Endothelial cell of umbilical vein (primary cell): ENCODE data around the gene UBD. TPM values are rescaled to one million over a fixed set of nuclear protein-coding genes. Genes with fewer than 3 reads are reported as not detected.

ENCODE experiments used
- BruUV-seq: library from RNA; stranded (reverse); fragments of 400-500 nt; replicated peaks from 2 replicates; lab custom pipeline; 2021; lab: Mats Ljungman, UMichigan
- CTCF ChIA-PET: fragments of 300-600, 350-600 bp; sonication (Branson Sonifier 250); formaldehyde crosslinking; loops from one replicate; lab custom pipeline; 2021; ENCODE audit warnings: antibody characterized with exemption, inconsistent platforms; lab: Charles Lee
- POLR2A ChIA-PET: fragments of 300-600, 350-600 bp; sonication (Branson Sonifier 250); formaldehyde crosslinking; loops from one replicate; lab custom pipeline; 2021; ENCODE audit warnings: antibody characterized with exemption, inconsistent platforms; lab: Charles Lee
- DNase-seq: peaks from one replicate; pipeline ENCODE4 v3.0.0-alpha.2; 2011; ENCODE audit warnings: low read depth, low spot score
- FAIRE-seq: peaks from 2 replicates; lab custom pipeline; 2011; peaks lifted over from hg19 to GRCh38; lab: Jason Lieb, UNC
- H2AFZ ChIP-seq: 2 replicates; pipeline ENCODE4 v1.6.0; 2012; ENCODE audit warnings: low read depth, low read length, control low read depth, inconsistent platforms
- H3K27ac ChIP-seq: 2 replicates; pipeline ENCODE4 v1.5.1; 2011; ENCODE audit warnings: low read depth, mild to moderate bottlenecking, control low read depth, low read length, moderate library complexity; ENCODE audit not compliant: insufficient read depth
- H3K27me3 ChIP-seq, 2 experiments: 2 replicates each; pipeline versions ENCODE4 v1.6.0 to v1.6.1; 2011; ENCODE audit warnings: low read length in 2 of 2, mixed read lengths in 1 of 2; ENCODE audit not compliant: control insufficient read depth in 2 of 2, insufficient read depth in 2 of 2
- H3K36me3 ChIP-seq, 2 experiments: 2 replicates in 1 of 2; 3 replicates in 1 of 2; pipeline ENCODE4 v1.5.1; 2011; ENCODE audit warnings: low read length in 2 of 2, mild to moderate bottlenecking in 1 of 2, moderate library complexity in 1 of 2; ENCODE audit not compliant: control insufficient read depth in 2 of 2, insufficient read depth in 2 of 2; ENCODE audit errors: extremely low read depth in 1 of 2
- H3K4me1 ChIP-seq: 3 replicates; pipeline ENCODE4 v1.5.1; 2011; ENCODE audit warnings: mild to moderate bottlenecking, low read length; ENCODE audit not compliant: control insufficient read depth, insufficient read depth; ENCODE audit errors: extremely low read depth
- H3K4me2 ChIP-seq: 2 replicates; pipeline ENCODE4 v1.6.1; 2011; ENCODE audit warnings: low read length, control low read depth, mixed read lengths; ENCODE audit not compliant: insufficient read depth
- H3K4me3 ChIP-seq, 3 experiments: fragments of 200-600 bp in 1 of 3; sonication (generic), shearing (Covaris generic) in 1 of 3; replicated peaks in 1 of 3; 2 replicates each; pipeline ENCODE4 v1.5.1; 2011 to 2016; ENCODE audit warnings: control low read depth in 3 of 3, low read length in 3 of 3, mild to moderate bottlenecking in 2 of 3, inconsistent platforms in 1 of 3, low read depth in 1 of 3, moderate library complexity in 1 of 3; ENCODE audit not compliant: insufficient read depth in 1 of 3
- H3K79me2 ChIP-seq: 2 replicates; pipeline ENCODE4 v1.6.0; 2012; ENCODE audit warnings: low read length, inconsistent platforms; ENCODE audit not compliant: control insufficient read depth, insufficient read depth
- H3K9ac ChIP-seq: replicated peaks from 2 replicates; pipeline ENCODE3; 2011; ENCODE audit warnings: low read length, control low read depth; ENCODE audit not compliant: insufficient read depth; ENCODE audit errors: extremely low read depth
- H3K9me1 ChIP-seq: replicated peaks from 3 replicates; pipeline ENCODE4 v1.6.0; 2011; ENCODE audit warnings: mild to moderate bottlenecking, low read length; ENCODE audit not compliant: control insufficient read depth, insufficient read depth; ENCODE audit errors: extremely low read depth
- H3K9me3 ChIP-seq: replicated peaks from 2 replicates; pipeline ENCODE4 v1.5.1; 2012; ENCODE audit warnings: low read length, inconsistent platforms; ENCODE audit not compliant: control insufficient read depth, insufficient read depth
- H4K20me1 ChIP-seq: replicated peaks from 2 replicates; pipeline ENCODE3; 2011; ENCODE audit warnings: mild to moderate bottlenecking, low read length; ENCODE audit not compliant: control insufficient read depth, insufficient read depth; ENCODE audit errors: extremely low read depth
- CTCF ChIP-seq, 2 donors: IDR thresholded peaks; 1 replicate in 1 of 2; 2 replicates in 1 of 2; pipeline ENCODE4 v1.5.1; 2011; ENCODE audit warnings: low read length in 2 of 2, mild to moderate bottlenecking in 2 of 2, moderate library complexity in 2 of 2, control low read depth in 1 of 2, inconsistent platforms in 1 of 2, low read depth in 1 of 2; ENCODE audit not compliant: insufficient read depth in 1 of 2; ENCODE audit errors: extremely low read depth in 1 of 2
- EZH2 ChIP-seq: IDR thresholded peaks from 2 replicates; pipeline ENCODE4 v1.6.1; 2012; ENCODE audit warnings: borderline replicate concordance, low read depth, mild to moderate bottlenecking, moderate library complexity, low read length, inconsistent platforms; ENCODE audit not compliant: severe bottlenecking
- FOS ChIP-seq: IDR thresholded peaks from 2 replicates; pipeline ENCODE4 v1.6.1; 2011; ENCODE audit warnings: mild to moderate bottlenecking, low read length, moderate library complexity, borderline replicate concordance; ENCODE audit not compliant: insufficient read depth
- GATA2 ChIP-seq: IDR thresholded peaks from 2 replicates; pipeline ENCODE4 v1.7.0; 2011; ENCODE audit warnings: low read depth, mild to moderate bottlenecking, moderate library complexity, mixed read lengths, low read length; ENCODE audit not compliant: insufficient read length, insufficient read depth
- JUN ChIP-seq: IDR thresholded peaks from 2 replicates; pipeline ENCODE4 v1.6.1; 2011; ENCODE audit warnings: borderline replicate concordance, low read depth; ENCODE audit not compliant: insufficient read length, insufficient read depth
- MAX ChIP-seq: IDR thresholded peaks from 2 replicates; pipeline ENCODE4 v1.6.1; 2011; ENCODE audit not compliant: insufficient read depth, insufficient read length
- MYC ChIP-seq: IDR thresholded peaks from one replicate; pipeline ENCODE4 v1.6.1; 2011; ENCODE audit warnings: mild to moderate bottlenecking, low read depth, low read length
- POLR2A ChIP-seq: IDR thresholded peaks from 2 replicates; pipeline ENCODE4 v1.6.1; 2012; ENCODE audit warnings: low read depth, mild to moderate bottlenecking, control low read depth, low read length
- POLR2AphosphoS5 ChIP-seq: IDR thresholded peaks from 2 replicates; pipeline ENCODE4 v1.6.1; 2012; ENCODE audit warnings: low read depth, mild to moderate bottlenecking, control low read depth, low read length, moderate library complexity; ENCODE audit not compliant: insufficient read depth
- dilution Hi-C: fragments of 300-500 bp; cut with MboI; formaldehyde crosslinking; loops from one replicate; pipeline ENCODE4 v1.15.0; 2019; ENCODE audit warnings: low sequenced_read_pairs; ENCODE audit not compliant: extremely low pct_ligation_motif_present
- intact Hi-C: fragments of 100-400 bp; cut with micrococcal nuclease; formaldehyde crosslinking; loops from one replicate; pipeline ENCODE4 v1.10.0; 2022
- polyA plus RNA-seq, 4 experiments: library from polyadenylated mRNA; depleted of rRNA in 3 of 4; stranded (reverse) in 3 of 4; unstranded in 1 of 4; fragments of >200 nt; gene quantifications; 2 replicates each; pipeline versions ENCODE4 v1.2.1 to v1.2.3, GENCODE V29; 2011 to 2012; ENCODE audit warnings: missing spikeins in 1 of 4
- total RNA-seq: library from RNA; stranded (reverse); gene quantifications from 2 replicates; pipeline ENCODE4 v1.2.3, GENCODE V29; 2021

UBD gene
- total and polyA plus RNA-seq, 2 donors (not counting 3 experiments of a cell fraction or from before 2014, with no cell fraction given): 0.10 to 0.31 TPM

DNA sequence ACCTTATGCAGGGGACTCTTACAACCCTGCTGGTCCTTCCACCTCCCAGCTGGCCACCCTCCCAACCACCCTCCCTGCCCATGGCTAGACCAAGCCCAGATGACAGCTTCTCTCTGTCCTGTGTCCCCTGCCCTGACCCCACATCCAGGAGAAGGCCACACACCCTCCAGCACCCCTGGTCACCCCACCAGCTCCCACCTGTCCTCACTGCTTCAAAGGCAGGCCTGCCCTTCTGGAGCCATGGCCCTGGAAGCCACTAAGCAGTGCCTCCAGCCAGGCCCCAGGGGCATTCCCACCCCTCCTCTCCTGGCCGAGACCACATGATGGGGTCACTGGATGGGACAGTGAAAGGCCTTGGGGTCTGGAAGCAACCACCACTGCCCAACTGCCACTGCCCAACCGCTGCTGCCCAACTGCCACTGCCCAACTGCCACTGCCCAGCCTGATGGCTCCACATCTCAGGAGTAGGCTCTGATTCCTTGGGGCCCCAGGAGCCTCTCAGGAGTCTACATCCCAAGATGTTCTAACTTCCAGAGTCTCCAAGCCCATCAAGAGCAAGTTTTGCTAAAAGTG, 30.5 kb downstream of the UBD start:
- Histone ChIP-seq H4K20me1 (no peaks in the 10 kb centered on the region), H2AFZ (no peak overlapping the region), H3K36me3 (no peaks in the 10 kb centered on the region), H3K27me3 (no peaks in the 10 kb centered on the region), H3K4me1 (no peaks in the 10 kb centered on the region), H3K27ac (no peak overlapping the region), H3K4me3 (no peak overlapping the region), H3K9me3 (no peaks in the 10 kb centered on the region), H3K4me2 (no peak overlapping the region), H3K9me1 (no peaks in the 10 kb centered on the region), H3K79me2 (no peaks in the 10 kb centered on the region), H3K9ac (no peak overlapping the region)
- dilution Hi-C loops (no loop called here), intact Hi-C loops (loop anchor here (5.0 kb wide), 1 partner anchor 767 kb away; no protein-coding TSS in a partner anchor)
- BruUV-seq: no TSS peak
- POLR2A ChIA-PET: no interaction called here
- TF ChIP-seq MYC: no peak
- no peak for TF ChIP-seq EZH2
- TF ChIP-seq CTCF (IDR thresholded peaks at IDR 0.05; ENCODE audit: extremely low read depth in 1 of 2, insufficient read depth in 1 of 2, low read depth in 1 of 2, low read length in 2 of 2): no peak
- TF ChIP-seq POLR2AphosphoS5: no peak
- TF ChIP-seq MAX: no peak
- TF ChIP-seq GATA2: no peak
- no peak for TF ChIP-seq POLR2A
- TF ChIP-seq JUN: no peak
- no peak for TF ChIP-seq FOS
- CTCF ChIA-PET: no interaction called here
- DNase-seq (no peak), FAIRE-seq (no peak)
